ENCODE data around the gene ARHGAP10.

The ARHGAP10 gene

DNA sequence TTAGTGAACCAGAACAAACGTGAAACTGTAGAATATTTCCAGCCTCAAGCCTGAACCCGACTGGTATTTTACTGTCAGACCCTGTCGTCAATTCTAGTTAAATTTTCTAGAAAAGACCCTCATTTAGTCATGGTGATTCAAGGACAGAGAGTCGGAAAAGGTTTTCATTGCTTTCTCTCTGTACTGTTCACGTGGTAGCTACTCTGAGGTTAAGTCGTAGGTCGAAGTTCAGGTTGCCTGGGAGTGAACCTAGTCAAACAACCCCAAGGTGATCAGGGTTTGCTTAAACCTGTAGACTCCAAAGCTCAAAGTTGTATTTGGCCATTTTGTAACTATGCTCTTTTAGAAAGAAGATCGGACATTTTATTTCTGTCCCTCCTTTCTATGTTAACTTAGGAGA lies 283.6 kb downstream of the ARHGAP10 start:
- H3K4me1 ChIP-seq (ENCODE audit: control insufficient read depth, insufficient read depth, low read length): peaks cover 12% of the 10 kb centered on the region
- no peak overlapping the region for H3K9ac ChIP-seq (ENCODE audit: low read depth, low read length)
- H3K4me3 ChIP-seq (ENCODE audit: low read depth, low read length): no peak overlapping the region
- no peaks in the 10 kb centered on the region for H3K9me3 ChIP-seq (ENCODE audit: control insufficient read depth, insufficient read depth, low read length)
- H3K36me3 ChIP-seq (ENCODE audit: control insufficient read depth, insufficient read depth, low read length): no peaks in the 10 kb centered on the region
- peak overlapping the region; percentile 49 for H3K27ac ChIP-seq (ENCODE audit: low read depth, low read length)
- H3K27me3 ChIP-seq (ENCODE audit: control insufficient read depth, insufficient read depth, low read length): no peaks in the 10 kb centered on the region

DNA sequence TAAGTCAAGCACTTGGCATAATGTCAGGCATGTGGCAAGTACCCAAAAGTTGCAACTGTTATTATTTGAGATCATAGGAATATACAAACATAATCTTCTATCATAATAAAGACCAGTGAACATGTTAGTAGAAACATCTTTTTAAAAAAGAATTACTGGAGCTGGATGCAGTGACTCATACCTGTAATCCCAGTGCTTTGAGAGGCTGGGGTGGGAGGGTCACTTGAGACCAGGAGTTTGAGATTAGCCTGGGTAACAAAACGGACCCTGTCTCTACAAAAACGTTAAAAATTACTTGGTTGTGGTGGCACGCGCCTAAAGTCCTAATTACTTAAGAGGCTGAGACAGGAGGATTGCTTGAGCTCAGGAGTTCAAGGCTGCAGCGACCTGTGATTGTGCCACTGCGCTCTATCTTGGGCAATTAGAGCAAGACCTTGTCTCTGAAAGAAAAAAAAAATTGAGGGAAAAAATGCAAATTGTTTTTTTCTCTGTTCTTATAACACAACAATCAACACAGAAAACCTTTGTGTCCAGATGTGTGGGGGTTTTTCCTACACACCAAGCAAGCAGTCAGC lies 284.3 kb downstream of the ARHGAP10 start:
- Histone ChIP-seq H3K9ac (ENCODE audit: low read depth, low read length) (no peak overlapping the region), H3K4me3 (ENCODE audit: low read depth, low read length) (no peak overlapping the region), H3K4me1 (ENCODE audit: control insufficient read depth, insufficient read depth, low read length) (peaks cover 12% of the 10 kb centered on the region), H3K27me3 (ENCODE audit: control insufficient read depth, insufficient read depth, low read length) (no peaks in the 10 kb centered on the region), H3K9me3 (ENCODE audit: control insufficient read depth, insufficient read depth, low read length) (no peaks in the 10 kb centered on the region), H3K27ac (ENCODE audit: low read depth, low read length) (no peak overlapping the region), H3K36me3 (ENCODE audit: control insufficient read depth, insufficient read depth, low read length) (no peaks in the 10 kb centered on the region)

DNA sequence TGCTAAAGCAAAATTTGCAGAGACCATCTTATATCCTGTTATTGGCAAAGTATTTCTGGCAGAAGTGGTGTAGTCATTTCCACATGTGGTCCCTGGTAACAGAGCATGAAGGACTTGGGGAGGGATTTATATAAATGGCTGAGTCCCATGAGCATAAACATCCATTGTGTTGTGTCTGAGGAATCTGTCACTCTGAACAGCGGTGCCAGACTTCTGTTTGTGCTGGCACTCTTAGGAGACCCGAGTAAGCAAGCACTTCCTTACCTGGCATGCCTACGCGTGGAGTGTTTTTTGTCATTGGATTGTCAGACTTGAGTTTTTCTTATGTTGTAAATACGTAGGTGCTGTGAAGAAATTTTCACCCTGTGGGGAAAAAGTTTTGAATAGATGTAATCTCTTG lies 285.9 kb downstream of the ARHGAP10 start:
- no peaks in the 10 kb centered on the region for H3K9me3 ChIP-seq (ENCODE audit: control insufficient read depth, insufficient read depth, low read length)
- H3K4me3 ChIP-seq (ENCODE audit: low read depth, low read length): no peak overlapping the region
- H3K27me3 ChIP-seq (ENCODE audit: control insufficient read depth, insufficient read depth, low read length): no peaks in the 10 kb centered on the region
- peaks cover 12% of the 10 kb centered on the region for H3K4me1 ChIP-seq (ENCODE audit: control insufficient read depth, insufficient read depth, low read length)
- no peaks in the 10 kb centered on the region for H3K36me3 ChIP-seq (ENCODE audit: control insufficient read depth, insufficient read depth, low read length)
- no peak overlapping the region for H3K27ac ChIP-seq (ENCODE audit: low read depth, low read length)
- H3K9ac ChIP-seq (ENCODE audit: low read depth, low read length): no peak overlapping the region

DNA sequence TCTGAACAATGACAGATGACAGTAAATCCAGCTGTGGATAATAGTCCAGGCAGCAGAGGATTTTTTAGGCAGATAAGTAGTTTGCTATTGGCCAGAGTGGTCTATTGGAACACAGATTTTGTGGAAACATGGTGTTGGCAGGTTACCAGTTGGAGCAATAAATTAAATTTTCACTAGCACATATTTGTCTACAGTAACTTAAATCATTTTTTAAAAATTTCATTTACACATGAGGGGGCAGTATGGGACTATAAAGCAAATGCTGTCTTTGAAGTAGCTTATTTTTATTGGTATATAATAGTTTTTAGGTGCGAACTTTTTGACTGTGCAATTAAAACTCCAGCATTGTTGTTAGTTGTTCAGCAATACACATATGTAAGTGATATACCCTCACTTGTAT lies 289.8 kb downstream of the ARHGAP10 start:
- Histone ChIP-seq H3K9ac (ENCODE audit: low read depth, low read length) (no peak overlapping the region), H3K27ac (ENCODE audit: low read depth, low read length) (no peak overlapping the region), H3K4me1 (ENCODE audit: control insufficient read depth, insufficient read depth, low read length) (peaks cover 5% of the 10 kb centered on the region), H3K4me3 (ENCODE audit: low read depth, low read length) (no peak overlapping the region), H3K27me3 (ENCODE audit: control insufficient read depth, insufficient read depth, low read length) (no peaks in the 10 kb centered on the region), H3K36me3 (ENCODE audit: control insufficient read depth, insufficient read depth, low read length) (no peaks in the 10 kb centered on the region), H3K9me3 (ENCODE audit: control insufficient read depth, insufficient read depth, low read length) (no peaks in the 10 kb centered on the region)

DNA sequence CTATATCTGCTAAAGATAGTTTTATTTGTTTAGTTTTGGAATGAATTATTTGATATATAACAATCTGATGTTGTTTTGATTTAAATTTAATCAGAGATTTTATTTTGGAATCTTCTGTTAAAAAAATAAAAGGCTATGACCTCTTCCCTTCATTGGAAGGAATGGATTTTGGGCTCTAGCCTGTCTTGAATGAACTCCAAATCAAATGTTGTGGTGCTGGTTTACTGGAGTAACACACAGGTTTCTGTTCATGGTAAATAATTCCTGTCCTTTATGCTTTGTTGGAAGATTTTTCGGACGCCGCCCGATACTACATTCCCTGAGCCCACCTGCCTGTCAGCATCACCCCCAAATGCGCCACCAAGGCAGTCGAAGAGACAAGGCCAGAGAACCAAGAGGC lies 291.1 kb downstream of the ARHGAP10 start:
- no peak overlapping the region for H3K27ac ChIP-seq (ENCODE audit: low read depth, low read length)

DNA sequence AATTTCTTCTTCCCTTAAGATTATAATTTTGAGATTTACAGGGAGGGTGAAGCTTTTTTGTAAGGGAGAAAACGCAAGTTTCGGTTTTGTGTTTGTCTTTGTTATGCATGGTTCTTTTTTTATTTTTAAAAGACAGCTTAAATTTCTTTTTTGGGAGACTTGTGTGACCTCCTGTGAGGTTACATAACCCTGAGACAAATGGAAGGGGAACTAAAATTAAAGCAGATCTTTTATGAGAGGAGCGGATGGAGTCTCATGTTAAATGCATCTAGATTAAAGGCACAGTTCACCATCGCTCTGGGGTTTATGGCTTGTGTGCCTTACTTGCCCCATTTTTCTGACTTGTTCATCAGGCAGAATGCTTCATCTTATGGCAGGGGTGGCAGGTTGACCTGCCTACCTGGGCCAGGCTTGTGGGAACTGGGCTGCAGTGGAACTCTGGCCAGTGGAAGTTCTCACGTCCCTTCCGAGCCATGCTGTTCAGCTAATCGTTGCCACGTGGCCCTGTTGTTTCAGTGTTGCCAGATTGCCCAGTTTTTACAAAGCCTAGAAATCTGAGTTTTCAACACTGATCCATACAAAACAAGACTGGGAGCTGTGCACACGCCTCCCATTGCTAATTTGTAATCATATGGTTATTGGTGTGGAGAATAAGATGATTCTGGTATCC lies 291.8 kb downstream of the ARHGAP10 start:
- Histone ChIP-seq H3K27me3 (ENCODE audit: control insufficient read depth, insufficient read depth, low read length) (no peaks in the 10 kb centered on the region), H3K4me3 (ENCODE audit: low read depth, low read length) (no peak overlapping the region), H3K9ac (ENCODE audit: low read depth, low read length) (no peak overlapping the region), H3K36me3 (ENCODE audit: control insufficient read depth, insufficient read depth, low read length) (no peaks in the 10 kb centered on the region), H3K4me1 (ENCODE audit: control insufficient read depth, insufficient read depth, low read length) (peaks cover 18% of the 10 kb centered on the region), H3K9me3 (ENCODE audit: control insufficient read depth, insufficient read depth, low read length) (no peaks in the 10 kb centered on the region), H3K27ac (ENCODE audit: low read depth, low read length) (no peak overlapping the region)

More for the DNA sequence above, 291.1 kb downstream of the ARHGAP10 start:
- Histone ChIP-seq H3K4me3 (ENCODE audit: low read depth, low read length) (no peak overlapping the region), H3K27me3 (ENCODE audit: control insufficient read depth, insufficient read depth, low read length) (no peaks in the 10 kb centered on the region), H3K9ac (ENCODE audit: low read depth, low read length) (no peak overlapping the region), H3K4me1 (ENCODE audit: control insufficient read depth, insufficient read depth, low read length) (peaks cover 16% of the 10 kb centered on the region), H3K36me3 (ENCODE audit: control insufficient read depth, insufficient read depth, low read length) (no peaks in the 10 kb centered on the region), H3K9me3 (ENCODE audit: control insufficient read depth, insufficient read depth, low read length) (no peaks in the 10 kb centered on the region)

DNA sequence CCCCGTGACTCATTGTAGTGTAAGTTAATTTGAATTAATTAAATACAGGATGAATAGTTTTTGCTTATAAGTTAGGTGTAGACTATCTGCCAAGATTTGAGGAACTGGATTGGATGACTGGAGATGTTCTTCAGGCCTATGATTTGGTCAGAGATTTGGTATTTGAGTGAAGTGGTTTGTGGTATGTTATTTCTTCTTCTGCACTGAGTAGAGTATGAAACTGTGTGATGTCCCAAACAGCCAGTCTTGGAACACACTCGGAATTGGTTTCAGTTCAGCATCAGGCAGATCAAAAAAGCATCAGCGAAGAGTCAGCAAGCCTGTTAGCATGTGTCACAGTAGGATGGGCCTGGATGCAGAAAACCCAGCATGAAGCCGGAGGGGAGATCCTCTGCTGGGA lies 294.1 kb downstream of the ARHGAP10 start:
- H3K27me3 ChIP-seq (ENCODE audit: control insufficient read depth, insufficient read depth, low read length): no peaks in the 10 kb centered on the region
- no peak overlapping the region for H3K27ac ChIP-seq (ENCODE audit: low read depth, low read length)
- H3K36me3 ChIP-seq (ENCODE audit: control insufficient read depth, insufficient read depth, low read length): no peaks in the 10 kb centered on the region
- no peak overlapping the region for H3K4me3 ChIP-seq (ENCODE audit: low read depth, low read length)
- H3K9ac ChIP-seq (ENCODE audit: low read depth, low read length): no peak overlapping the region
- peaks cover 18% of the 10 kb centered on the region for H3K4me1 ChIP-seq (ENCODE audit: control insufficient read depth, insufficient read depth, low read length)
- H3K9me3 ChIP-seq (ENCODE audit: control insufficient read depth, insufficient read depth, low read length): no peaks in the 10 kb centered on the region

DNA sequence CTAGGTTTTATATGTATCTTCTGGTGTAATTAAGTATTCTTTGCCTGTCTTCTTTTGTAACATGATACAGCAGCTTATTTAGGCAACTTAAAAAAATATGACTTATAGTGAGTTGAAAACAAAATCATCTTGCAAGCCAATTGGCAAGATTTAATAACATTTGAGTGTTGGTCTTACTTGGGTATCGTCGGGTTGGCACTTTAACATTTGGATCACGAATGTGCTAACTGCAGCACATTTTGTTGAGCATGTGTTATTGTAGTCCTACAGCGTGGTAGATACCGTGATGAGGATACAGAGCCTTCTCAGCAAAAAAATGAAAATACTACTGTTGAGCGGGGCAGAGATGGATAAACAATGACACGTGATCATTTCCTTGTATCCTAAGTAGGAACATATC lies 295.3 kb downstream of the ARHGAP10 start:
- no peak overlapping the region for H3K4me3 ChIP-seq (ENCODE audit: low read depth, low read length)
- no peaks in the 10 kb centered on the region for H3K9me3 ChIP-seq (ENCODE audit: control insufficient read depth, insufficient read depth, low read length)
- no peaks in the 10 kb centered on the region for H3K36me3 ChIP-seq (ENCODE audit: control insufficient read depth, insufficient read depth, low read length)
- no peak overlapping the region for H3K9ac ChIP-seq (ENCODE audit: low read depth, low read length)
- no peak overlapping the region for H3K27ac ChIP-seq (ENCODE audit: low read depth, low read length)
- peaks cover 18% of the 10 kb centered on the region for H3K4me1 ChIP-seq (ENCODE audit: control insufficient read depth, insufficient read depth, low read length)
- no peaks in the 10 kb centered on the region for H3K27me3 ChIP-seq (ENCODE audit: control insufficient read depth, insufficient read depth, low read length)

DNA sequence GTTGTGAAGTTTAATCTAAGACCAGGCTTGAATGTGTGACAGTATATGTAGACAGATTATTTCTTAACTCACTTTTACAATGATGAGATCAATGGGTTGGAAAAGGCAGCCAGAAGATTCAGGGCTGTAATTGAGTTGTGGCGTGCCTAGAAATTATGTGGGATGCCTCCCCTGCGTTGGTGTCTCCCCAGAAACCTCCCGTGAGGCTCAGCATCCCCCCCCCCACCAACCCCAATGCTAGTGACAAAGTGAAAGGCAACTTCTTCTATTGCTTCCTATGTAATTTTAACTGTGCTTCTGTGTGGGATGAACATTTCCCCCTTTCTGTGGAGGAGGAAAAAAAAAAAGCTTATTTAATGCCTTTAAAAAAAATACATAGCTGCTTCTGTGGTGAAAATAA lies 297.9 kb downstream of the ARHGAP10 start:
- no peaks in the 10 kb centered on the region for H3K36me3 ChIP-seq (ENCODE audit: control insufficient read depth, insufficient read depth, low read length)
- H3K4me1 ChIP-seq (ENCODE audit: control insufficient read depth, insufficient read depth, low read length): peaks cover 20% of the 10 kb centered on the region
- no peak overlapping the region for H3K4me3 ChIP-seq (ENCODE audit: low read depth, low read length)
- no peaks in the 10 kb centered on the region for H3K27me3 ChIP-seq (ENCODE audit: control insufficient read depth, insufficient read depth, low read length)
- no peak overlapping the region for H3K9ac ChIP-seq (ENCODE audit: low read depth, low read length)
- H3K9me3 ChIP-seq (ENCODE audit: control insufficient read depth, insufficient read depth, low read length): no peaks in the 10 kb centered on the region
- H3K27ac ChIP-seq (ENCODE audit: low read depth, low read length): no peak overlapping the region

DNA sequence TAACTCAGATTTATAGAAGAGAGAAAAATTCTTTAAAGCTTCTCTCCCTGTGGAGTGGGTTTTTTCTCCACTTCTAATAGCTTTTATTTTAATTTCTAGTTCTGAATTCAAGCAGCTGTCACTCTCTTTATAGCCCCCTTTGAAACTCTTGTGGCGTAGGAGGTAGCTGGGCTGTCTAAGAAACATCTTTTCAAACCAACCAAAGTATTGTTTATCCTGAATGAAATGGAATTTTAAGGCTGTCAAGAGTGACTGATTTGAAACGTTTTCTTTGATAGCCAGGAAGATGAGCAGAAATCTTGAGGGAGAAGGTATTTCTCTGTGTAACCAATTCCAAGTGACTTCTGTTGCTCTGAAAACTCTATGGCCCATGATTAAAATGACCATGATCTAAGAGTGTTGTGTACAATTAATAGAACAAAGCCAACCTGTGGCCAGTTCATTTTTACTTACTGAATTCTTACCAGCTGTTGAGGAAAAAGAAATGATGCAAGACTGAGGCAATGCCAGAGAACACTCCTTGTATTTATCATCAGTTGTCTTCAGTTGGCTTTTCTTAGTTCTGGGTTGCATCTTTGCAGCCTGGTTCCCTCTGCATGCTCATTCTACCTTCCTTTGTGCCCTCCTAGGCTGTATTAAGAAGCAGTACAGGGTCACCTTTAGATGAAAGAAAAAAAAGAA lies 298.4 kb downstream of the ARHGAP10 start:
- H3K4me1 ChIP-seq (ENCODE audit: control insufficient read depth, insufficient read depth, low read length): peaks cover 22% of the 10 kb centered on the region
- H3K36me3 ChIP-seq (ENCODE audit: control insufficient read depth, insufficient read depth, low read length): no peaks in the 10 kb centered on the region
- H3K9ac ChIP-seq (ENCODE audit: low read depth, low read length): no peak overlapping the region
- no peak overlapping the region for H3K27ac ChIP-seq (ENCODE audit: low read depth, low read length)
- H3K27me3 ChIP-seq (ENCODE audit: control insufficient read depth, insufficient read depth, low read length): no peaks in the 10 kb centered on the region
- no peak overlapping the region for H3K4me3 ChIP-seq (ENCODE audit: low read depth, low read length)
- no peaks in the 10 kb centered on the region for H3K9me3 ChIP-seq (ENCODE audit: control insufficient read depth, insufficient read depth, low read length)

DNA sequence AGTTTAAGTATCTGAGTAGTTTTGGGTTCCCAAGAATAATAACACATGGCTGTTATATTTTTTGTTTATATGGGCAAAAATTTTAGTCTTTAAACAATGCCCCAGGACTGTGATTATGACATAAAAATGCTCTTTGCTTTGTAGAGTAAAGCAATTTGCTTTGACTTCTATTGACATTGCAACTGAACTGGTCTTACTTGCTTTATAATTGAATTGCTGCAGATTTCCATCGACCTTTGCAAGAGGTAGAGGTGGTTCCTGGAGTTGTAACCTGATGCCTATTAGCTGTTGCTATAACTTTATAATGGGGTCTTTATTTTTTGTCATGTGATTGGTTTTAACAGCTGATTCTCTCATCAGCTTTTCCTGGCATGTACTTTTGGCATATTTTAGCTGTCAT lies 302.9 kb downstream of the ARHGAP10 start:
- Histone ChIP-seq H3K4me3 (ENCODE audit: low read depth, low read length) (no peak overlapping the region), H3K36me3 (ENCODE audit: control insufficient read depth, insufficient read depth, low read length) (no peaks in the 10 kb centered on the region), H3K9ac (ENCODE audit: low read depth, low read length) (no peak overlapping the region), H3K27me3 (ENCODE audit: control insufficient read depth, insufficient read depth, low read length) (no peaks in the 10 kb centered on the region), H3K9me3 (ENCODE audit: control insufficient read depth, insufficient read depth, low read length) (no peaks in the 10 kb centered on the region), H3K4me1 (ENCODE audit: control insufficient read depth, insufficient read depth, low read length) (peaks cover 4% of the 10 kb centered on the region; the same call in 1 of the 2 replicates), H3K27ac (ENCODE audit: low read depth, low read length) (no peak overlapping the region)
